Prostate gland (tissue), 2 donors: ENCODE results near the gene ANKRD40. TPM values are rescaled to one million over a fixed set of nuclear protein-coding genes. Genes with fewer than 3 reads are reported as not detected.
A peak's percentile ranks its signal among the peaks of the same experiment; 100 is the strongest.
"Not testable (repeated sequence)": the region's sequence is repeated elsewhere in the genome, so short reads cannot be mapped to it uniquely, and the experiment has no call there.

Source experiments
- DNase-seq: peaks from one replicate; pipeline ENCODE4 v3.0.0-alpha.2; 2019; ENCODE audit warnings: low spot score
- H3K27ac ChIP-seq, 2 donors: fragments of 200-600 bp; sonication (generic); 2 replicates each; pipeline ENCODE4 v1.5.1; 2017 to 2019
- H3K27me3 ChIP-seq: fragments of 200-600 bp; sonication (generic); replicated peaks from 2 replicates; pipeline ENCODE4 v1.5.1; 2019; ENCODE audit not compliant: insufficient read depth
- H3K36me3 ChIP-seq, 2 donors: fragments of 200-600 bp; sonication (generic); 1 replicate in 1 of 2; 2 replicates in 1 of 2; pipeline versions ENCODE4 v1.5.1 to v1.8.1; 2017 to 2019
- H3K4me1 ChIP-seq: fragments of 200-600 bp; sonication (generic); replicated peaks from 2 replicates; pipeline ENCODE4 v1.5.1; 2019
- H3K4me3 ChIP-seq, 2 donors: fragments of 200-600 bp; sonication (generic); 2 replicates each; pipeline ENCODE4 v1.5.1; 2017 to 2019
- H3K9me3 ChIP-seq: fragments of 200-600 bp; sonication (generic); 2 replicates; pipeline ENCODE4 v1.5.1; 2017
- CTCF ChIP-seq, 4 experiments: fragments of 200-600 bp in 2 of 4; fragments of 450-650 bp in 2 of 4; sonication (generic) in 2 of 4; IDR thresholded peaks; 1 replicate in 3 of 4; 2 replicates in 1 of 4; pipeline ENCODE4 v1.5.1; 2016 to 2019; ENCODE audit warnings: antibody characterized with exemption in 4 of 4, mild to moderate bottlenecking in 2 of 4, moderate library complexity in 2 of 4
- POLR2A ChIP-seq: fragments of 450-650 bp; IDR thresholded peaks from one replicate; pipeline ENCODE4 v1.6.1; 2016; ENCODE audit warnings: antibody characterized with exemption, mild to moderate bottlenecking
- POLR2AphosphoS5 ChIP-seq: sonication (generic); formaldehyde crosslinking; IDR thresholded peaks from one replicate; pipeline ENCODE4 v1.6.1; 2017; ENCODE audit warnings: antibody characterized with exemption
- WGBS: methylation state at CpG from one replicate; pipeline ENCODE4 v1.1.5; 2018; 5-methylcytosine and 5-hydroxymethylcytosine counted together
- intact Hi-C: fragments of 100-400 bp; cut with DNase I; formaldehyde crosslinking; loops from one replicate; pipeline ENCODE4 v1.14.2; 2022
- total RNA-seq, 2 donors: library from RNA; depleted of rRNA; stranded (reverse); fragments of >200 nt; gene quantifications; one replicate each; pipeline ENCODE4 v1.1.0, GENCODE V29; 2016

Gene ANKRD40
- total RNA-seq, 2 donors from 2014 or later = 31.2 to 36.0 TPM

GRCh38 chr17:50728112-50728429 is 20.4 kb upstream of the ANKRD40 start:
- intact Hi-C loops = no loop called here
- DNase-seq = no peak
- peaks cover 7% of the 10 kb centered on the region for H3K4me1 ChIP-seq

GRCh38 chr17:50725769-50726655 is 18.3 kb upstream of the ANKRD40 start:
- WGBS = 84% methylated on average over 12 of the region's 12 CpGs
- H3K4me1 ChIP-seq = peaks cover 7% of the 10 kb centered on the region
- no peak for DNase-seq

More at GRCh38 chr17:50728112-50728429, 20.4 kb upstream of the ANKRD40 start:
- H3K27ac ChIP-seq = no peak overlapping the region
- H3K36me3 ChIP-seq = no peaks in the 10 kb centered on the region
- TF ChIP-seq POLR2A (no peak), POLR2AphosphoS5 (no peak), CTCF (IDR thresholded peaks at IDR 0.05) (no peak)
- H3K27me3 ChIP-seq = no peaks in the 10 kb centered on the region
- 50% methylated on average over 2 of the region's 2 CpGs for WGBS
- no peak overlapping the region for H3K4me3 ChIP-seq
- H3K9me3 ChIP-seq = no peaks in the 10 kb centered on the region

GRCh38 chr17:50724622-50725021 is 16.9 kb upstream of the ANKRD40 start:
- H3K36me3 ChIP-seq, intact Hi-C loops, H3K4me3 ChIP-seq, DNase-seq, H3K27ac ChIP-seq, H3K4me1 ChIP-seq, H3K27me3 ChIP-seq, H3K9me3 ChIP-seq: not testable (repeated sequence)
- over 99% methylated on average over 6 of the region's 6 CpGs for WGBS

More at GRCh38 chr17:50725769-50726655, 18.3 kb upstream of the ANKRD40 start:
- no peaks in the 10 kb centered on the region for H3K36me3 ChIP-seq
- H3K27ac ChIP-seq = no peak overlapping the region
- H3K9me3 ChIP-seq = no peaks in the 10 kb centered on the region
- no peaks in the 10 kb centered on the region for H3K27me3 ChIP-seq
- H3K4me3 ChIP-seq = no peak overlapping the region
- intact Hi-C loops = no loop called here
- no peak for TF ChIP-seq POLR2AphosphoS5
- no peak for TF ChIP-seq CTCF (IDR thresholded peaks at IDR 0.05)
- TF ChIP-seq POLR2A = no peak

GRCh38 chr17:50722746-50723145 is 15.0 kb upstream of the ANKRD40 start:
- Histone ChIP-seq H3K27me3 (no peaks in the 10 kb centered on the region), H3K4me1 (peaks cover 7% of the 10 kb centered on the region), H3K4me3 (no peak overlapping the region), H3K36me3 (no peaks in the 10 kb centered on the region), H3K27ac (no peak overlapping the region), H3K9me3 (no peaks in the 10 kb centered on the region)
- 39% methylated on average over 3 of the region's 3 CpGs for WGBS
- intact Hi-C loops = no loop called here
- no peak for DNase-seq
- TF ChIP-seq POLR2AphosphoS5 (no peak), POLR2A (no peak), CTCF (IDR thresholded peaks at IDR 0.05) (no peak)

- Histone ChIP-seq H3K9me3 (no peaks in the 10 kb centered on the region), H3K27ac (peak overlapping the region in 1 of 2 donors; percentile 99), H3K4me1 (peaks cover 3% of the 10 kb centered on the region), H3K36me3 (no peaks in the 10 kb centered on the region), H3K27me3 (no peaks in the 10 kb centered on the region), H3K4me3 (peak overlapping the region; percentile 82 to 93)
- intact Hi-C loops = no loop called here
- no peak for DNase-seq
- no peak for TF ChIP-seq POLR2AphosphoS5
- 10% methylated on average over 7 of the region's 7 CpGs for WGBS
These were observed 13.7 kb upstream of the ANKRD40 start for GRCh38 chr17:50721194-50722010.
